B cell (primary cell): Measurements from ENCODE around the gene SIRT1. TPM values are rescaled to one million over a fixed set of nuclear protein-coding genes. Genes with fewer than 3 reads are reported as not detected.
"Not testable (repeated sequence)": the region's sequence is repeated elsewhere in the genome, so short reads cannot be mapped to it uniquely, and the experiment has no call there.

Experiments
- ATAC-seq: fragments of 200-7000 bp; cut with Tn5 transposase; one replicate; pipeline ENCODE4 v1.10.0; 2021; ENCODE audit warnings: low read depth, mild to moderate bottlenecking, moderate number of reproducible peaks, moderate library complexity
- CTCF ChIA-PET: fragments of 350-600 bp; sonication (Branson Sonifier 250); formaldehyde crosslinking; loops from one replicate; lab custom pipeline; 2021; ENCODE audit warnings: antibody characterized with exemption, inconsistent platforms; lab: Charles Lee
- POLR2A ChIA-PET: fragments of 350-600 bp; sonication (Branson Sonifier 250); formaldehyde crosslinking; loops from one replicate; lab custom pipeline; 2021; ENCODE audit warnings: antibody characterized with exemption; lab: Charles Lee
- DNase-seq: peaks from one replicate; pipeline ENCODE4 v3.0.0; 2013
- H2AFZ ChIP-seq: 2 replicates; pipeline ENCODE4 v1.6.1; 2012; ENCODE audit warnings: mild to moderate bottlenecking, low read depth, low read length; ENCODE audit not compliant: insufficient read depth, poor library complexity, severe bottlenecking
- H3K27ac ChIP-seq, 2 donors: 1 replicate in 1 of 2; 2 replicates in 1 of 2; pipeline ENCODE4 v1.5.1; 2012 to 2013; ENCODE audit warnings: low read length in 2 of 2, mild to moderate bottlenecking in 2 of 2, moderate library complexity in 1 of 2
- H3K27me3 ChIP-seq, 4 experiments: fragments of 200-600 bp in 1 of 4; sonication (generic) in 1 of 4; replicated peaks in 1 of 4; 1 replicate in 2 of 4; 2 replicates in 2 of 4; pipeline versions ENCODE4 v1.6.1 to v1.7.0; 2013 to 2016; ENCODE audit warnings: low read length in 3 of 4, mild to moderate bottlenecking in 2 of 4, mixed read lengths in 1 of 4, moderate library complexity in 1 of 4; ENCODE audit not compliant: insufficient read depth in 4 of 4, control insufficient read depth in 3 of 4; ENCODE audit errors: control extremely low read depth in 1 of 4
- H3K36me3 ChIP-seq, 2 experiments: replicated peaks in 1 of 2; 1 replicate in 1 of 2; 2 replicates in 1 of 2; pipeline versions ENCODE4 v1.6.1 to v1.7.1; 2013; ENCODE audit warnings: low read length in 1 of 2; ENCODE audit not compliant: insufficient read depth in 2 of 2, control insufficient read depth in 1 of 2; ENCODE audit errors: control extremely low read depth in 1 of 2, extremely low read depth in 1 of 2
- H3K4me1 ChIP-seq, 2 donors: fragments of 200-600 bp in 1 of 2; sonication (generic) in 1 of 2; 1 replicate in 1 of 2; 2 replicates in 1 of 2; pipeline versions ENCODE4 v1.5.1 to v1.6.1; 2013 to 2017; ENCODE audit warnings: low read length in 2 of 2; ENCODE audit not compliant: control insufficient read depth in 2 of 2, insufficient read depth in 2 of 2
- H3K4me2 ChIP-seq: replicated peaks from 2 replicates; pipeline ENCODE3; 2012; ENCODE audit warnings: mild to moderate bottlenecking, low read depth, low read length; ENCODE audit not compliant: poor library complexity, severe bottlenecking
- H3K4me3 ChIP-seq, 5 experiments: fragments of 200-600 bp in 1 of 5; sonication (generic) in 1 of 5; 1 replicate in 3 of 5; 2 replicates in 2 of 5; pipeline versions ENCODE4 v1.5.1 to v1.7.0; 2011 to 2016; ENCODE audit warnings: low read length in 4 of 5, mild to moderate bottlenecking in 4 of 5, low read depth in 2 of 5, control low read depth in 1 of 5, moderate library complexity in 1 of 5; ENCODE audit not compliant: insufficient read depth in 1 of 5; ENCODE audit errors: control extremely low read depth in 1 of 5, extremely low read depth in 1 of 5
- H3K79me2 ChIP-seq: fragments of 200-600 bp; sonication (generic); one replicate; pipeline ENCODE4 v1.6.0; 2016; ENCODE audit warnings: low read length; ENCODE audit not compliant: control insufficient read depth, insufficient read depth
- H3K9ac ChIP-seq: fragments of 200-600 bp; sonication (generic); 2 replicates; pipeline ENCODE4 v1.6.1; 2017; ENCODE audit warnings: mild to moderate bottlenecking, low read length, moderate library complexity
- H3K9me3 ChIP-seq, 3 donors: one replicate each; pipeline versions ENCODE4 v1.6.1 to v1.7.1; 2013; ENCODE audit warnings: low read length in 2 of 3; ENCODE audit not compliant: control insufficient read depth in 2 of 3, insufficient read depth in 1 of 3; ENCODE audit errors: control extremely low read depth in 1 of 3
- H4K20me1 ChIP-seq: 2 replicates; pipeline ENCODE4 v1.6.0; 2012; ENCODE audit warnings: mild to moderate bottlenecking, low read length; ENCODE audit not compliant: insufficient read depth, control insufficient read depth, poor library complexity, severe bottlenecking
- H3K27ac Mint-ChIP-seq: one replicate; pipeline ENCODE4 v1.8.0; 2021; ENCODE audit warnings: mixed read lengths
- H3K27me3 Mint-ChIP-seq: one replicate; pipeline ENCODE4 v1.8.0; 2021; ENCODE audit warnings: mixed read lengths
- H3K4me1 Mint-ChIP-seq: one replicate; pipeline ENCODE4 v1.8.0; 2021; ENCODE audit warnings: mixed read lengths
- H3K4me3 Mint-ChIP-seq: one replicate; pipeline ENCODE4 v1.8.0; 2021; ENCODE audit warnings: mixed read lengths
- H3K9me3 Mint-ChIP-seq: one replicate; pipeline ENCODE4 v1.8.0; 2022; ENCODE audit warnings: mixed read lengths; ENCODE audit not compliant: insufficient read depth
- EZH2 ChIP-seq: IDR thresholded peaks from 2 replicates; pipeline ENCODE4 v1.6.1; 2012; ENCODE audit warnings: borderline replicate concordance, low read depth, mild to moderate bottlenecking, moderate library complexity, low read length; ENCODE audit not compliant: insufficient read depth, poor library complexity, severe bottlenecking
- WGBS: methylation state at CpG from one replicate; pipeline ENCODE4 v1.1.5; 2013; ENCODE audit warnings: missing lambda C conversion rate; ENCODE audit not compliant: insufficient coverage; 5-methylcytosine and 5-hydroxymethylcytosine counted together
- intact Hi-C: fragments of 100-400 bp; cut with micrococcal nuclease; formaldehyde crosslinking; loops from one replicate; pipeline ENCODE4 v1.10.0; 2022
- polyA plus RNA-seq: library from polyadenylated mRNA; depleted of rRNA; stranded (reverse); fragments of >200 nt; gene quantifications from 2 replicates; pipeline ENCODE4 v1.2.3, GENCODE V29; 2012
- total RNA-seq, 2 donors: library from RNA; stranded (reverse); fragments of 120-200 nt in 1 of 2; gene quantifications; 1 replicate in 1 of 2; 2 replicates in 1 of 2; pipeline versions ENCODE4 v1.2.3 to v1.2.4, GENCODE V29; 2013 to 2022
- TF ChIP-seq, protein P1 (sequence below): fragments of 200-600 bp; IDR thresholded peaks from one replicate; pipeline ENCODE4 v1.8.0; 2022; ENCODE audit warnings: antibody characterized with exemption, mild to moderate bottlenecking

The SIRT1 gene
- total and polyA plus RNA-seq, 2 donors (not counting 1 experiment from before 2014, with no cell fraction given), result 14.4 to 67.8 TPM

DNA sequence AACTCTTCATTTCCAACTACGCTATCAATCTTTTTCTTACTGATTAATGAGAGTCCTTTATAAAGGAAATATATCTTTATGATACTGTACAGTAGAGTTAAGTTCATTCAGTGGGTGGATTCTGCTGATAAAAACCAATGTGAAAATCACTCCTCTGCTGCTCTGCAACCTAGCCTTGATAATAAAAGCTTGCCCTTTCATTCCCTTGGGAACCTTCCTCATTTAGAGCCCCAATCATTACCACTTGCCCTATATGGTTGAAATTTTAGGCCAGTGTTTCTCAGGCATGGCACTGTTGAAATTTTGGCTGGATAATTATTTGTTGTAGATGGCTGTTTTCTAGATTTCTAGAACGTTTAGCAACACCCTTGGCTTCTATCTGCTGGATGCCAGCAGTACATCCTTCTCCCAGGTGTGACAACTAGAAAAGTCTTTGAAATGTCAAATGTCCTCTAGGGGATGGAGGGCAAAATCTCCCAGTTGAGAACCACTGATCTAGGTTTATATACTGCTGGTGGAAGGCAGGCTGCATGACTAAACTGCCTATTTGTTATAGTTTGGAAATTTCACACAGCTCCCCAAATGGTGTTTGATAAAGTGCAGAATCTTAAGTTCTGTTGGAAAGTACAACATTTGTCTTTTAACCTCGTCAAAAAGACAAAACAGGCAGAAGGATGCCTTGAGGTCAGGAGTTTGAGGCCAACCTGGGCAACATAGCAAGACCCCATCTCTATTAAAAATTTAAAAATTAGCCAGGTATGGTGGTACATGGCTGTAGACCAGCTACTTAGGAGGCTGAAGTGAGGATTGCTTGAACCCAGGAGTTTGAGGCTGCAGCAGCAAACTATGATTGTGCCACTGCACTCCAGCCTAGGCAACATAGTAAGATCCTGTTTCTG lies 8.9 kb upstream of the SIRT1 start:
- H3K4me1 Mint-ChIP-seq, result no peaks in the 10 kb centered on the region
- no peak overlapping the region for H3K4me3 ChIP-seq
- CTCF ChIA-PET, result interaction anchor here (0.6 kb wide), 1 partner anchor 87 kb away, joined by 3 read pairs; no protein-coding TSS in a partner anchor

DNA sequence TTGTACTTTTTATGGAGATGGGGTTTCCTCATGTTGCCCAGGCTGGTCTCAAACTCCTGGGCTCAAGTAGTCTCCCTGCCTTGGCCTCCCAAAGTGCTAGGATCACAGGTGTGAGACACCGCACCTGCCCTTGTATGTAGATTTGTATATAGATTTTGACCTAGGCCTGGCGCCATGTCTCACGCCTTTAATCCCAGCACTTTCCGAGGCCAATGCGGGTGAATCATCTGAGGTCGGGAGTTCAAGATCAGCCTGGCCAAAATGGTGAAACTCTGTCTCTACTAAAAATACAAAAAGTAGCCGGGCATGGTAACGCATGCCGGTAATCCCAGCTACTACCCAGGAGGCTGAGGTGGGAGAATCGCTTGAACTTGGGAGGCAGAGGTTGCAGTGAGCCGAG lies 7.0 kb upstream of the SIRT1 start:
- H3K27ac ChIP-seq, H3K27me3 Mint-ChIP-seq, intact Hi-C loops, H3K9me3 Mint-ChIP-seq, H2AFZ ChIP-seq, H3K4me2 ChIP-seq, H3K4me1 ChIP-seq, DNase-seq, H3K36me3 ChIP-seq, ATAC-seq, H3K79me2 ChIP-seq, H4K20me1 ChIP-seq, H3K9ac ChIP-seq, H3K4me3 Mint-ChIP-seq, H3K9me3 ChIP-seq, H3K4me3 ChIP-seq, POLR2A ChIA-PET, H3K27me3 ChIP-seq, H3K27ac Mint-ChIP-seq, H3K4me1 Mint-ChIP-seq: not testable (repeated sequence)
- CTCF ChIA-PET, result interaction anchor here (1.0 kb wide), 1 partner anchor 22 kb away, joined by 4 read pairs; no protein-coding TSS in a partner anchor
- WGBS, result 100% methylated on average over 6 of the region's 11 CpGs

More for the DNA sequence above, 8.9 kb upstream of the SIRT1 start:
- H3K36me3 ChIP-seq, result no peaks in the 10 kb centered on the region
- no peak overlapping the region for H3K4me2 ChIP-seq
- no peaks in the 10 kb centered on the region for H4K20me1 ChIP-seq
- H3K27me3 Mint-ChIP-seq, result no peaks in the 10 kb centered on the region
- H3K79me2 ChIP-seq, result no peaks in the 10 kb centered on the region
- POLR2A ChIA-PET, result no interaction called here
- no CpG with 5 or more reads among the region's 3 CpGs for WGBS
- no peak overlapping the region for H2AFZ ChIP-seq
- no peak overlapping the region for H3K9ac ChIP-seq
- H3K27ac ChIP-seq, result no peak overlapping the region
- no peak overlapping the region for H3K4me3 Mint-ChIP-seq
- no peaks in the 10 kb centered on the region for H3K9me3 Mint-ChIP-seq
- no peaks in the 10 kb centered on the region for H3K4me1 ChIP-seq
- ATAC-seq (no peak), DNase-seq (no peak)
- H3K27me3 ChIP-seq, result no peaks in the 10 kb centered on the region
- intact Hi-C loops, result no loop called here
- no peak overlapping the region for H3K27ac Mint-ChIP-seq
- H3K9me3 ChIP-seq, result no peaks in the 10 kb centered on the region
- TF ChIP-seq EZH2, result no peak
- TF ChIP-seq, protein P1, sequence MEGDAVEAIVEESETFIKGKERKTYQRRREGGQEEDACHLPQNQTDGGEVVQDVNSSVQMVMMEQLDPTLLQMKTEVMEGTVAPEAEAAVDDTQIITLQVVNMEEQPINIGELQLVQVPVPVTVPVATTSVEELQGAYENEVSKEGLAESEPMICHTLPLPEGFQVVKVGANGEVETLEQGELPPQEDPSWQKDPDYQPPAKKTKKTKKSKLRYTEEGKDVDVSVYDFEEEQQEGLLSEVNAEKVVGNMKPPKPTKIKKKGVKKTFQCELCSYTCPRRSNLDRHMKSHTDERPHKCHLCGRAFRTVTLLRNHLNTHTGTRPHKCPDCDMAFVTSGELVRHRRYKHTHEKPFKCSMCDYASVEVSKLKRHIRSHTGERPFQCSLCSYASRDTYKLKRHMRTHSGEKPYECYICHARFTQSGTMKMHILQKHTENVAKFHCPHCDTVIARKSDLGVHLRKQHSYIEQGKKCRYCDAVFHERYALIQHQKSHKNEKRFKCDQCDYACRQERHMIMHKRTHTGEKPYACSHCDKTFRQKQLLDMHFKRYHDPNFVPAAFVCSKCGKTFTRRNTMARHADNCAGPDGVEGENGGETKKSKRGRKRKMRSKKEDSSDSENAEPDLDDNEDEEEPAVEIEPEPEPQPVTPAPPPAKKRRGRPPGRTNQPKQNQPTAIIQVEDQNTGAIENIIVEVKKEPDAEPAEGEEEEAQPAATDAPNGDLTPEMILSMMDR, result no peak
